Measurements from ENCODE around the gene KREMEN2.

Gene KREMEN2

GRCh38 chr16:2980227-2981176 lies 16.4 kb downstream of the KREMEN2 start, which contains the start of gene PKMYT1:
TSS of gene PKMYT1 (minus strand) at chr16:2980446. CDS start at chr16:2979657, 789 bp downstream.
- peak; percentile 96 to 98 for DNase-seq

GRCh38 chr16:2981177-2981898 lies 17.3 kb downstream of the KREMEN2 start:
- no peak for DNase-seq

- DNase-seq, result no peak
Observed at GRCh38 chr16:2981899-2982250, 17.8 kb downstream of the KREMEN2 start.

GRCh38 chr16:2982402-2982801 lies 18.3 kb downstream of the KREMEN2 start:
- DNase-seq, result no peak

GRCh38 chr16:2983706-2984136 lies 19.6 kb downstream of the KREMEN2 start:
- peak; percentile 79 to 86 for DNase-seq

- no peak for DNase-seq
Observed at GRCh38 chr16:2985462-2985861, 21.4 kb downstream of the KREMEN2 start.

- DNase-seq, result no peak
Observed at GRCh38 chr16:2985893-2986355, 21.8 kb downstream of the KREMEN2 start.

- DNase-seq, result no peak
Observed at GRCh38 chr16:2986623-2987188, 22.6 kb downstream of the KREMEN2 start.

GRCh38 chr16:2987286-2987685 lies 23.2 kb downstream of the KREMEN2 start:
- DNase-seq, result no peak

GRCh38 chr16:2987833-2988232 lies 23.8 kb downstream of the KREMEN2 start:
- no peak for DNase-seq

GRCh38 chr16:2988590-2989099 lies 24.6 kb downstream of the KREMEN2 start:
- no peak for DNase-seq

- DNase-seq, result no peak
Observed at GRCh38 chr16:2990891-2991290, 26.8 kb downstream of the KREMEN2 start.

GRCh38 chr16:2991566-2992261 lies 27.6 kb downstream of the KREMEN2 start:
- DNase-seq, result no peak

- no peak for DNase-seq
Observed at GRCh38 chr16:2992383-2993081, 28.5 kb downstream of the KREMEN2 start.

- no peak for DNase-seq
Observed at GRCh38 chr16:2996298-2996697, 32.2 kb downstream of the KREMEN2 start.

- DNase-seq, result no peak
Observed at GRCh38 chr16:2999929-3000328, 35.9 kb downstream of the KREMEN2 start.

- no peak for DNase-seq
Observed at GRCh38 chr16:3000540-3000939, 36.5 kb downstream of the KREMEN2 start.

GRCh38 chr16:3001316-3001715 lies 37.2 kb downstream of the KREMEN2 start:
- no peak for DNase-seq

GRCh38 chr16:3003582-3004270 lies 39.7 kb downstream of the KREMEN2 start:
- DNase-seq, result peak; percentile 96

- no peak for DNase-seq
Observed at GRCh38 chr16:3004319-3004718, 40.2 kb downstream of the KREMEN2 start.

- DNase-seq, result no peak
Observed at GRCh38 chr16:3004781-3005284, 40.8 kb downstream of the KREMEN2 start.
